Measurements from ENCODE around the gene RNGTT. TPM values are rescaled to one million over a fixed set of nuclear protein-coding genes. Genes with fewer than 3 reads are reported as not detected.

Gene RNGTT
- total and polyA plus RNA-seq, 10 of the 15 experiments (the other 5 are each of a cell fraction or from before 2014, with no cell fraction given) = 7.7 to 30.4 (median 22.2) TPM

GRCh38 chr6:88650029-88650619 lies 313.3 kb downstream of the RNGTT start (continued):
- no peak for TF ChIP-seq PRDM15 (CRISPR knock-in tag; IDR thresholded peaks at IDR 0.05)
- peak; percentile 93 for TF ChIP-seq BCL11A (IDR thresholded peaks at IDR 0.05; ENCODE audit: low read depth, low read length)
- TF ChIP-seq YY1 (IDR thresholded peaks at IDR 0.05; ENCODE audit: low read depth, low read length) = 0 out of 2 replicates have a peak, but pooled peaks have one; percentile 13
- no peak for TF ChIP-seq NFYB (IDR thresholded peaks at IDR 0.05; ENCODE audit: insufficient read depth, low read depth, low read length)
- peak; percentile 82 for TF ChIP-seq CUX1 (IDR thresholded peaks at IDR 0.05; ENCODE audit: insufficient replicate concordance, low read depth, low read length)
- TF ChIP-seq IRF5 (IDR thresholded peaks at IDR 0.05; ENCODE audit: borderline replicate concordance) = no peak
- no peak for TF ChIP-seq CTCF (IDR thresholded peaks at IDR 0.05 in 2 of 3, conservative IDR thresholded peaks at IDR 0.05 in 1 of 3; ENCODE audit: control insufficient read depth in 2 of 3, extremely low read depth in 1 of 3, insufficient read depth in 1 of 3, low read depth in 3 of 3, low read length in 3 of 3)
- TF ChIP-seq SIN3A (IDR thresholded peaks at IDR 0.05; ENCODE audit: low read depth, low read length) = no peak
- TF ChIP-seq ZBTB11 (CRISPR knock-in tag; IDR thresholded peaks at IDR 0.05) = no peak
- no peak for TF ChIP-seq SUZ12 (IDR thresholded peaks at IDR 0.05; ENCODE audit: unreplicated experiment)
- no peak for TF ChIP-seq FOS (IDR thresholded peaks at IDR 0.05; ENCODE audit: borderline replicate concordance, extremely low read depth, insufficient read length)
- TF ChIP-seq IRF4 (IDR thresholded peaks at IDR 0.05; ENCODE audit: low read depth, low read length) = peak; percentile 97
